Measurements from ENCODE around the gene PAX8. TPM values are rescaled to one million over a fixed set of nuclear protein-coding genes. Genes with fewer than 3 reads are reported as not detected.

Gene PAX8
- total and polyA plus RNA-seq, 2 experiments from 2014 or later = 0.16 TPM; not detected in 1

DNA sequence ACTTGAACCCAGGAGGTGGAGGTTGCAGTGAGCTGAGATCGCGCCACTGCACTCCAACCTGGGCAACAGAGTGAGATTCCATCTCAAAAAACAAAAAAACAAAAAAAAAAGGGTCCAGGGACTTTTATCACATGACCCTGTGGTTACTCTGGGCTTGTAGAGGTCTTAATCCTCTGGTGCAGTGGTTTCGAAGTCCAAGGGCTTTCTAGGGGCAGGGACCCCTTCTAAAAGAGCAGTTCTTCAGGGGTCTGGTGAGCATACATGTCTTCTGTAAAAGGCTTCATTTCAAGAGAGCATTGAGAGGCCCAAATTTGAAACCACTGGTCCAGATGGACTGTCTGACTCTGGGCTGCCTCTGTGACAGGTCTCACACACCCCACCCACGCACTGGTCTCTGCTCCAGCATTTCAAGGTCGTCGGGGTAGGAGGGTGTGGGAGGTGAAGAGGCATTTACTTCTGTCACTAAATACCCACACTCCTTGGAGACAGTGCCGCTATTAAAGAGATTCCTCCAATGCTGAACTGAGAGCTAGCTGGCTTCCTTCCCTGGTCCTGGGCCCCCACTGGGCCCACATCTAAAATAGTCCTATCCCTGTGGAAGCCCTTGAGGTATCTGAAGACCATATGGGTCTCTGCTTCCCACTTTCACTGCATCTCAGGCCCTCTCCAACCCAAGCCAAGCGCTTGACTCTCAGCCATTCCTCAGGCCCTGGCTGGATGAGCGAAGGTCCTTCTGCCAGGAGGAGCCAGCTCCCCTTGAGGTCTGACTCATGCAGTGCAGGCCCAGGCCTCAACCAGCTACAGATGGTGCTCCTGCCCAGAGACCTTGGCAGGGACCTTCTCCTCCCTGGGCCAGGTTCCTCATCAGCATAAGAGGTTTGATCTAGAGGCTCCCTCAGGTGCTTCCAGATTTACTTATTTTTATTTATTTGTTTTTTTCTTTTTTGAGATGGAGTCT, 44.8 kb downstream of the PAX8 start:
- H3K27ac ChIP-seq = no peak overlapping the region
- H3K9me2 ChIP-seq (replicated peaks; ENCODE audit: insufficient read depth) = no peaks in the 10 kb centered on the region
- H3K27me3 ChIP-seq = no peaks in the 10 kb centered on the region
- no peaks in the 10 kb centered on the region for H3K79me2 ChIP-seq
- no peak overlapping the region for H2AFZ ChIP-seq
- no peak overlapping the region for H3K4me2 ChIP-seq
- TF ChIP-seq EZH2 (IDR thresholded peaks at IDR 0.05; ENCODE audit: borderline replicate concordance) (no peak), EZH2phosphoT487 (IDR thresholded peaks at IDR 0.05; ENCODE audit: low read depth, severe bottlenecking, unreplicated experiment) (no peak), CTCF (IDR thresholded peaks at IDR 0.05; ENCODE audit: poor library complexity) (no peak)
- peaks cover 8% of the 10 kb centered on the region for H3K4me1 ChIP-seq (ENCODE audit: insufficient read depth)
- 87% methylated on average over 9 of the region's 9 CpGs for WGBS (ENCODE audit: low lambda C conversion rate, missing lambda C conversion rate)
- H4K20me1 ChIP-seq (ENCODE audit: insufficient read depth, poor library complexity, severe bottlenecking) = no peaks in the 10 kb centered on the region
- H3K36me3 ChIP-seq (replicated peaks; ENCODE audit: insufficient read depth, low read depth) = no peaks in the 10 kb centered on the region
- H3K4me3 ChIP-seq = no peak overlapping the region
- no peaks in the 10 kb centered on the region for H3K9me3 ChIP-seq (ENCODE audit: low read depth)
- DNase-seq (ENCODE audit: low spot score) = peak; percentile 56

DNA sequence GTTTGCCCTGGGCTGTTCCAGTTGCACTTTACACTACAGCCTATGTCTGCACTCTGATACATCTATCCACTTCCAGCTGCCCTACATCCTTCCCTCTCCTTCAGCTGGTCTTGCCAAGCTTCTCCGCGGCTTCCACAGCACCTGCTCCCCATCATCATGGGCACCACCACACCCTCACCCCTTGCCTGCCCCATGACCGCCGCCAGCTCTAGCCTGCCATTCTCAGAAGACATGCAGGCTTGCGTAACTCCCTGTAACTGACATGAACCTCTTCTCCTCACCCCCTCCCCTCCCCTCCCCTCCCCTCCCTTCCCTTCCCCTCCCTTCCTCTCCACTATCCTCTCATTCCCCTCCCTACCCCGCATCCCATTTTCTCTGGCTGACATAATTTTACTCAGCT, 46.0 kb downstream of the PAX8 start:
- H4K20me1 ChIP-seq (ENCODE audit: insufficient read depth, poor library complexity, severe bottlenecking) = no peaks in the 10 kb centered on the region
- H3K4me2 ChIP-seq = no peak overlapping the region
- DNase-seq (ENCODE audit: low spot score) = no peak
- H2AFZ ChIP-seq = no peak overlapping the region
- no peaks in the 10 kb centered on the region for H3K9me2 ChIP-seq (replicated peaks; ENCODE audit: insufficient read depth)
- no peaks in the 10 kb centered on the region for H3K79me2 ChIP-seq
- no peaks in the 10 kb centered on the region for H3K9me3 ChIP-seq (ENCODE audit: low read depth)
- no peaks in the 10 kb centered on the region for H3K36me3 ChIP-seq (replicated peaks; ENCODE audit: insufficient read depth, low read depth)
- no peak overlapping the region for H3K4me3 ChIP-seq
- no peaks in the 10 kb centered on the region for H3K27me3 ChIP-seq
- TF ChIP-seq CTCF (IDR thresholded peaks at IDR 0.05; ENCODE audit: poor library complexity) = no peak
- no peak for TF ChIP-seq EZH2phosphoT487 (IDR thresholded peaks at IDR 0.05; ENCODE audit: low read depth, severe bottlenecking, unreplicated experiment)
- TF ChIP-seq EZH2 (IDR thresholded peaks at IDR 0.05; ENCODE audit: borderline replicate concordance) = no peak
- H3K27ac ChIP-seq = no peak overlapping the region
- WGBS (ENCODE audit: low lambda C conversion rate, missing lambda C conversion rate) = 94% methylated on average over 6 of the region's 6 CpGs
- peaks cover 8% of the 10 kb centered on the region for H3K4me1 ChIP-seq (ENCODE audit: insufficient read depth)

DNA sequence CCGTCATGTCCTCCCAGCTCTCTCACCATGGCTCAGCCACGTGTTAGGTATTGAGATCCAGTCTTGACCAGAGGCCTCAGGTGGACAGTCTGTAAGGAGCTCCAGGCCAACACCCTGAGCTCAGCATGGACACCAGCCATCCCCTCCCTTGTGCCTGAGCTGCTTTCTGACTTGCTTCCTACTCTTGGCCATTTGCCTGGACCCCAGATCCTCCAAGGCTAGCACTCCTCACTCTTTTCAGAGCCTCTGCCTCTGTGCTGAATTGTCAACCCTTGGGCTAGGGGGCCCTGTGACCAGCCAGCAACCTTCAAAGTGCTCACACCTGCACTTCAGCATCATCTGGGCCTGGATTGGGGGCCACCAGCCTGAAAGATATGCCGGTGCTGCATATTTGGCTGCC, 46.6 kb downstream of the PAX8 start:
- peaks cover 8% of the 10 kb centered on the region for H3K4me1 ChIP-seq (ENCODE audit: insufficient read depth)
- H3K4me2 ChIP-seq = no peak overlapping the region
- H3K9me3 ChIP-seq (ENCODE audit: low read depth) = no peaks in the 10 kb centered on the region
- no peak for DNase-seq (ENCODE audit: low spot score)
- 94% methylated on average over 3 of the region's 3 CpGs for WGBS (ENCODE audit: low lambda C conversion rate, missing lambda C conversion rate)
- H3K4me3 ChIP-seq = no peak overlapping the region
- no peaks in the 10 kb centered on the region for H3K36me3 ChIP-seq (replicated peaks; ENCODE audit: insufficient read depth, low read depth)
- H3K79me2 ChIP-seq = no peaks in the 10 kb centered on the region
- TF ChIP-seq EZH2phosphoT487 (IDR thresholded peaks at IDR 0.05; ENCODE audit: low read depth, severe bottlenecking, unreplicated experiment) (no peak), EZH2 (IDR thresholded peaks at IDR 0.05; ENCODE audit: borderline replicate concordance) (no peak), CTCF (IDR thresholded peaks at IDR 0.05; ENCODE audit: poor library complexity) (no peak)
- no peak overlapping the region for H2AFZ ChIP-seq
- no peak overlapping the region for H3K27ac ChIP-seq
- no peaks in the 10 kb centered on the region for H3K27me3 ChIP-seq
- H4K20me1 ChIP-seq (ENCODE audit: insufficient read depth, poor library complexity, severe bottlenecking) = no peaks in the 10 kb centered on the region
- H3K9me2 ChIP-seq (replicated peaks; ENCODE audit: insufficient read depth) = no peaks in the 10 kb centered on the region

All from hepatocyte (in vitro differentiated cells).